Endothelial cell of umbilical vein (primary cell): ENCODE measurements around the gene RALGPS1. TPM values are rescaled to one million over a fixed set of nuclear protein-coding genes. Genes with fewer than 3 reads are reported as not detected.

Source experiments
- BruUV-seq: library from RNA; stranded (reverse); fragments of 400-500 nt; replicated peaks from 2 replicates; lab custom pipeline; 2021; lab: Mats Ljungman, UMichigan
- CTCF ChIA-PET: fragments of 300-600, 350-600 bp; sonication (Branson Sonifier 250); formaldehyde crosslinking; loops from one replicate; lab custom pipeline; 2021; ENCODE audit warnings: antibody characterized with exemption, inconsistent platforms; lab: Charles Lee
- POLR2A ChIA-PET: fragments of 300-600, 350-600 bp; sonication (Branson Sonifier 250); formaldehyde crosslinking; loops from one replicate; lab custom pipeline; 2021; ENCODE audit warnings: antibody characterized with exemption, inconsistent platforms; lab: Charles Lee
- DNase-seq: peaks from one replicate; pipeline ENCODE4 v3.0.0-alpha.2; 2011; ENCODE audit warnings: low read depth, low spot score
- FAIRE-seq: peaks from 2 replicates; lab custom pipeline; 2011; peaks lifted over from hg19 to GRCh38; lab: Jason Lieb, UNC
- H2AFZ ChIP-seq: 2 replicates; pipeline ENCODE4 v1.6.0; 2012; ENCODE audit warnings: low read depth, low read length, control low read depth, inconsistent platforms
- H3K27ac ChIP-seq: 2 replicates; pipeline ENCODE4 v1.5.1; 2011; ENCODE audit warnings: low read depth, mild to moderate bottlenecking, control low read depth, low read length, moderate library complexity; ENCODE audit not compliant: insufficient read depth
- H3K27me3 ChIP-seq, 2 experiments: 2 replicates each; pipeline versions ENCODE4 v1.6.0 to v1.6.1; 2011; ENCODE audit warnings: low read length in 2 of 2, mixed read lengths in 1 of 2; ENCODE audit not compliant: control insufficient read depth in 2 of 2, insufficient read depth in 2 of 2
- H3K36me3 ChIP-seq, 2 experiments: 2 replicates in 1 of 2; 3 replicates in 1 of 2; pipeline ENCODE4 v1.5.1; 2011; ENCODE audit warnings: low read length in 2 of 2, mild to moderate bottlenecking in 1 of 2, moderate library complexity in 1 of 2; ENCODE audit not compliant: control insufficient read depth in 2 of 2, insufficient read depth in 2 of 2; ENCODE audit errors: extremely low read depth in 1 of 2
- H3K4me1 ChIP-seq: 3 replicates; pipeline ENCODE4 v1.5.1; 2011; ENCODE audit warnings: mild to moderate bottlenecking, low read length; ENCODE audit not compliant: control insufficient read depth, insufficient read depth; ENCODE audit errors: extremely low read depth
- H3K4me2 ChIP-seq: 2 replicates; pipeline ENCODE4 v1.6.1; 2011; ENCODE audit warnings: low read length, control low read depth, mixed read lengths; ENCODE audit not compliant: insufficient read depth
- H3K4me3 ChIP-seq, 3 experiments: fragments of 200-600 bp in 1 of 3; sonication (generic), shearing (Covaris generic) in 1 of 3; replicated peaks in 1 of 3; 2 replicates each; pipeline ENCODE4 v1.5.1; 2011 to 2016; ENCODE audit warnings: control low read depth in 3 of 3, low read length in 3 of 3, mild to moderate bottlenecking in 2 of 3, inconsistent platforms in 1 of 3, low read depth in 1 of 3, moderate library complexity in 1 of 3; ENCODE audit not compliant: insufficient read depth in 1 of 3
- H3K79me2 ChIP-seq: 2 replicates; pipeline ENCODE4 v1.6.0; 2012; ENCODE audit warnings: low read length, inconsistent platforms; ENCODE audit not compliant: control insufficient read depth, insufficient read depth
- H3K9ac ChIP-seq: replicated peaks from 2 replicates; pipeline ENCODE3; 2011; ENCODE audit warnings: low read length, control low read depth; ENCODE audit not compliant: insufficient read depth; ENCODE audit errors: extremely low read depth
- H3K9me1 ChIP-seq: replicated peaks from 3 replicates; pipeline ENCODE4 v1.6.0; 2011; ENCODE audit warnings: mild to moderate bottlenecking, low read length; ENCODE audit not compliant: control insufficient read depth, insufficient read depth; ENCODE audit errors: extremely low read depth
- H3K9me3 ChIP-seq: replicated peaks from 2 replicates; pipeline ENCODE4 v1.5.1; 2012; ENCODE audit warnings: low read length, inconsistent platforms; ENCODE audit not compliant: control insufficient read depth, insufficient read depth
- H4K20me1 ChIP-seq: replicated peaks from 2 replicates; pipeline ENCODE3; 2011; ENCODE audit warnings: mild to moderate bottlenecking, low read length; ENCODE audit not compliant: control insufficient read depth, insufficient read depth; ENCODE audit errors: extremely low read depth
- EZH2 ChIP-seq: IDR thresholded peaks from 2 replicates; pipeline ENCODE4 v1.6.1; 2012; ENCODE audit warnings: borderline replicate concordance, low read depth, mild to moderate bottlenecking, moderate library complexity, low read length, inconsistent platforms; ENCODE audit not compliant: severe bottlenecking
- FOS ChIP-seq: IDR thresholded peaks from 2 replicates; pipeline ENCODE4 v1.6.1; 2011; ENCODE audit warnings: mild to moderate bottlenecking, low read length, moderate library complexity, borderline replicate concordance; ENCODE audit not compliant: insufficient read depth
- GATA2 ChIP-seq: IDR thresholded peaks from 2 replicates; pipeline ENCODE4 v1.7.0; 2011; ENCODE audit warnings: low read depth, mild to moderate bottlenecking, moderate library complexity, mixed read lengths, low read length; ENCODE audit not compliant: insufficient read length, insufficient read depth
- JUN ChIP-seq: IDR thresholded peaks from 2 replicates; pipeline ENCODE4 v1.6.1; 2011; ENCODE audit warnings: borderline replicate concordance, low read depth; ENCODE audit not compliant: insufficient read length, insufficient read depth
- MYC ChIP-seq: IDR thresholded peaks from one replicate; pipeline ENCODE4 v1.6.1; 2011; ENCODE audit warnings: mild to moderate bottlenecking, low read depth, low read length
- POLR2A ChIP-seq: IDR thresholded peaks from 2 replicates; pipeline ENCODE4 v1.6.1; 2012; ENCODE audit warnings: low read depth, mild to moderate bottlenecking, control low read depth, low read length
- POLR2AphosphoS5 ChIP-seq: IDR thresholded peaks from 2 replicates; pipeline ENCODE4 v1.6.1; 2012; ENCODE audit warnings: low read depth, mild to moderate bottlenecking, control low read depth, low read length, moderate library complexity; ENCODE audit not compliant: insufficient read depth
- dilution Hi-C: fragments of 300-500 bp; cut with MboI; formaldehyde crosslinking; loops from one replicate; pipeline ENCODE4 v1.15.0; 2019; ENCODE audit warnings: low sequenced_read_pairs; ENCODE audit not compliant: extremely low pct_ligation_motif_present
- intact Hi-C: fragments of 100-400 bp; cut with micrococcal nuclease; formaldehyde crosslinking; loops from one replicate; pipeline ENCODE4 v1.10.0; 2022
- polyA plus RNA-seq, 4 experiments: library from polyadenylated mRNA; depleted of rRNA in 3 of 4; stranded (reverse) in 3 of 4; unstranded in 1 of 4; fragments of >200 nt; gene quantifications; 2 replicates each; pipeline versions ENCODE4 v1.2.1 to v1.2.3, GENCODE V29; 2011 to 2012; ENCODE audit warnings: missing spikeins in 1 of 4
- total RNA-seq: library from RNA; stranded (reverse); gene quantifications from 2 replicates; pipeline ENCODE4 v1.2.3, GENCODE V29; 2021
- TF ChIP-seq, protein P1 (sequence below): IDR thresholded peaks from 2 replicates; pipeline ENCODE4 v1.6.1; 2011; ENCODE audit not compliant: insufficient read depth, insufficient read length
- TF ChIP-seq, protein P2 (sequence below), 2 donors: IDR thresholded peaks; 1 replicate in 1 of 2; 2 replicates in 1 of 2; pipeline ENCODE4 v1.5.1; 2011; ENCODE audit warnings: low read length in 2 of 2, mild to moderate bottlenecking in 2 of 2, moderate library complexity in 2 of 2, control low read depth in 1 of 2, inconsistent platforms in 1 of 2, low read depth in 1 of 2; ENCODE audit not compliant: insufficient read depth in 1 of 2; ENCODE audit errors: extremely low read depth in 1 of 2

Gene RALGPS1
- total and polyA plus RNA-seq, 2 donors (not counting 3 experiments of a cell fraction or from before 2014, with no cell fraction given), result 3.8 to 5.5 TPM

DNA sequence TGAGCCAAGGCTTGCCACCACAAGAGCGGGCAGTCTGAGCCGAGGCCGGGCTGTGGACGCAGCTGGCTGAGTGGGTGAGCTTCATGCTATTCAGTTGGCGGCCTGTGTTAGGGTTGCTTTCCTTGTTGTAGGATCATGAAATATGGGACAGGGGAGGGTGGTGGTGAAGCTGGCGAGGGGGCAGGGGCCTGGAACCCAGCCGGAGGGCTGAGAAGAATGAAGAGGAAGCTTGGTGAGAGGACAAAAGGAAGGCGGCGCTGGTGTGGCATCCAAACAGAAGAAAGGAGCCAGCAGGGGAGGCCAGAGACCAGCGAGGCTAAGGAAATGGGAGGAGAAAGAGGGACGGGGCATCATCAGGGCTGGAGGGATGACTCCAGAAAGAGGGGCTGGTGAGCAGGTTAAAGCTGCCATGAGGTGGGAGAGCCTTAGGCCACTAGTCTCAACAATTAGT is 18.3 kb downstream of the RALGPS1 start:
- Histone ChIP-seq H3K4me2 (no peak overlapping the region), H4K20me1 (no peaks in the 10 kb centered on the region), H3K79me2 (no peaks in the 10 kb centered on the region), H3K9me1 (no peaks in the 10 kb centered on the region), H3K9ac (no peak overlapping the region), H3K9me3 (no peaks in the 10 kb centered on the region), H3K4me1 (no peaks in the 10 kb centered on the region), H3K27ac (no peak overlapping the region), H3K4me3 (no peak overlapping the region), H3K27me3 (peaks cover 8 to 16% of the 10 kb centered on the region in 2 experiments), H2AFZ (no peak overlapping the region), H3K36me3 (no peaks in the 10 kb centered on the region)
- POLR2A ChIA-PET, result no interaction called here
- no TSS peak for BruUV-seq
- FAIRE-seq (no peak), DNase-seq (no peak)
- dilution Hi-C loops, result no loop called here
- TF ChIP-seq JUN (no peak), MYC (no peak), FOS (no peak), POLR2A (no peak), POLR2AphosphoS5 (no peak), EZH2 (no peak), GATA2 (no peak)
- TF ChIP-seq, protein P1, sequence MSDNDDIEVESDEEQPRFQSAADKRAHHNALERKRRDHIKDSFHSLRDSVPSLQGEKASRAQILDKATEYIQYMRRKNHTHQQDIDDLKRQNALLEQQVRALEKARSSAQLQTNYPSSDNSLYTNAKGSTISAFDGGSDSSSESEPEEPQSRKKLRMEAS, result no peak
- TF ChIP-seq, protein P2, sequence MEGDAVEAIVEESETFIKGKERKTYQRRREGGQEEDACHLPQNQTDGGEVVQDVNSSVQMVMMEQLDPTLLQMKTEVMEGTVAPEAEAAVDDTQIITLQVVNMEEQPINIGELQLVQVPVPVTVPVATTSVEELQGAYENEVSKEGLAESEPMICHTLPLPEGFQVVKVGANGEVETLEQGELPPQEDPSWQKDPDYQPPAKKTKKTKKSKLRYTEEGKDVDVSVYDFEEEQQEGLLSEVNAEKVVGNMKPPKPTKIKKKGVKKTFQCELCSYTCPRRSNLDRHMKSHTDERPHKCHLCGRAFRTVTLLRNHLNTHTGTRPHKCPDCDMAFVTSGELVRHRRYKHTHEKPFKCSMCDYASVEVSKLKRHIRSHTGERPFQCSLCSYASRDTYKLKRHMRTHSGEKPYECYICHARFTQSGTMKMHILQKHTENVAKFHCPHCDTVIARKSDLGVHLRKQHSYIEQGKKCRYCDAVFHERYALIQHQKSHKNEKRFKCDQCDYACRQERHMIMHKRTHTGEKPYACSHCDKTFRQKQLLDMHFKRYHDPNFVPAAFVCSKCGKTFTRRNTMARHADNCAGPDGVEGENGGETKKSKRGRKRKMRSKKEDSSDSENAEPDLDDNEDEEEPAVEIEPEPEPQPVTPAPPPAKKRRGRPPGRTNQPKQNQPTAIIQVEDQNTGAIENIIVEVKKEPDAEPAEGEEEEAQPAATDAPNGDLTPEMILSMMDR (IDR thresholded peaks at IDR 0.05; ENCODE audit: extremely low read depth in 1 of 2, insufficient read depth in 1 of 2, low read depth in 1 of 2, low read length in 2 of 2), result no peak
- intact Hi-C loops, result no loop called here
- CTCF ChIA-PET, result interaction anchor here (0.6 kb wide), 1 partner anchor 18 kb away, joined by 3 read pairs; the partner anchor contains the start of gene RALGPS1
